Measurements from ENCODE around the gene DCTN4. TPM values are rescaled to one million over a fixed set of nuclear protein-coding genes. Genes with fewer than 3 reads are reported as not detected.

Gene DCTN4
- total RNA-seq, 2 experiments from 2014 or later, result 12.6 to 22.4 TPM

GRCh38 chr5:150689120-150689519, 69.7 kb downstream of the DCTN4 start:
- TF ChIP-seq, protein P1, sequence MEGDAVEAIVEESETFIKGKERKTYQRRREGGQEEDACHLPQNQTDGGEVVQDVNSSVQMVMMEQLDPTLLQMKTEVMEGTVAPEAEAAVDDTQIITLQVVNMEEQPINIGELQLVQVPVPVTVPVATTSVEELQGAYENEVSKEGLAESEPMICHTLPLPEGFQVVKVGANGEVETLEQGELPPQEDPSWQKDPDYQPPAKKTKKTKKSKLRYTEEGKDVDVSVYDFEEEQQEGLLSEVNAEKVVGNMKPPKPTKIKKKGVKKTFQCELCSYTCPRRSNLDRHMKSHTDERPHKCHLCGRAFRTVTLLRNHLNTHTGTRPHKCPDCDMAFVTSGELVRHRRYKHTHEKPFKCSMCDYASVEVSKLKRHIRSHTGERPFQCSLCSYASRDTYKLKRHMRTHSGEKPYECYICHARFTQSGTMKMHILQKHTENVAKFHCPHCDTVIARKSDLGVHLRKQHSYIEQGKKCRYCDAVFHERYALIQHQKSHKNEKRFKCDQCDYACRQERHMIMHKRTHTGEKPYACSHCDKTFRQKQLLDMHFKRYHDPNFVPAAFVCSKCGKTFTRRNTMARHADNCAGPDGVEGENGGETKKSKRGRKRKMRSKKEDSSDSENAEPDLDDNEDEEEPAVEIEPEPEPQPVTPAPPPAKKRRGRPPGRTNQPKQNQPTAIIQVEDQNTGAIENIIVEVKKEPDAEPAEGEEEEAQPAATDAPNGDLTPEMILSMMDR (conservative IDR thresholded peaks at IDR 0.05; ENCODE audit: low read length), result no peak
- no peak for TF ChIP-seq EZH2phosphoT487 (IDR thresholded peaks at IDR 0.05; ENCODE audit: borderline replicate concordance, low read depth, low read length)
- Histone ChIP-seq H3K4me3 (ENCODE audit: low read depth, low read length, poor library complexity, severe bottlenecking) (no peak overlapping the region), H4K20me1 (ENCODE audit: insufficient read depth, low read length) (no peaks in the 10 kb centered on the region), H3K27ac (ENCODE audit: low read depth, low read length, poor library complexity, severe bottlenecking) (no peak overlapping the region), H3K36me3 (ENCODE audit: insufficient read depth, low read length) (peaks cover 55% of the 10 kb centered on the region), H3K9me2 (ENCODE audit: insufficient read depth, low read length) (no peaks in the 10 kb centered on the region), H3K4me1 (ENCODE audit: insufficient read depth, low read length, poor library complexity, severe bottlenecking) (no peaks in the 10 kb centered on the region), H3K9me3 (ENCODE audit: low read length) (no peaks in the 10 kb centered on the region), H2AFZ (ENCODE audit: low read length) (no peak overlapping the region), H3K4me2 (ENCODE audit: low read length) (no peak overlapping the region), H3K79me2 (ENCODE audit: insufficient read depth, low read depth, low read length) (no peaks in the 10 kb centered on the region)
- BruUV-seq (replicated peaks), result no TSS peak
- intact Hi-C loops (cut with micrococcal nuclease; ENCODE audit: unreplicated experiment), result no loop called here
- ChIA-PET POLR2A (interaction anchor here (1.0 to 1.4 kb wide), 2 partner anchors 12 to 32 kb away, joined by 3 read pairs; partner anchors contain the start of gene RBM22), CTCF (ENCODE audit: unreplicated experiment) (no interaction called here)
- DNase-seq (ENCODE audit: low spot score), result no peak

- H3K4me1 ChIP-seq (ENCODE audit: insufficient read depth, low read length, poor library complexity, severe bottlenecking), result no peaks in the 10 kb centered on the region
- no peaks in the 10 kb centered on the region for H3K79me2 ChIP-seq (ENCODE audit: insufficient read depth, low read depth, low read length)
- no peak overlapping the region for H3K4me2 ChIP-seq (ENCODE audit: low read length)
- H4K20me1 ChIP-seq (ENCODE audit: insufficient read depth, low read length), result no peaks in the 10 kb centered on the region
- H3K4me3 ChIP-seq (ENCODE audit: low read depth, low read length, poor library complexity, severe bottlenecking), result no peak overlapping the region
- intact Hi-C loops (cut with micrococcal nuclease; ENCODE audit: unreplicated experiment), result no loop called here
- H3K9me2 ChIP-seq (ENCODE audit: insufficient read depth, low read length), result no peaks in the 10 kb centered on the region
- no peaks in the 10 kb centered on the region for H3K36me3 ChIP-seq (ENCODE audit: insufficient read depth, low read length)
- BruUV-seq (replicated peaks), result no TSS peak
- no peak for DNase-seq (ENCODE audit: low spot score)
- no peak overlapping the region for H2AFZ ChIP-seq (ENCODE audit: low read length)
- H3K9me3 ChIP-seq (ENCODE audit: low read length), result no peaks in the 10 kb centered on the region
- TF ChIP-seq, protein P1 (conservative IDR thresholded peaks at IDR 0.05; ENCODE audit: low read length), result no peak
- TF ChIP-seq EZH2phosphoT487 (IDR thresholded peaks at IDR 0.05; ENCODE audit: borderline replicate concordance, low read depth, low read length), result no peak
- CTCF ChIA-PET (ENCODE audit: unreplicated experiment), result no interaction called here
- POLR2A ChIA-PET, result no interaction called here
- no peak overlapping the region for H3K27ac ChIP-seq (ENCODE audit: low read depth, low read length, poor library complexity, severe bottlenecking)
Observed at GRCh38 chr5:150676578-150676977, 82.2 kb downstream of the DCTN4 start.

DNA sequence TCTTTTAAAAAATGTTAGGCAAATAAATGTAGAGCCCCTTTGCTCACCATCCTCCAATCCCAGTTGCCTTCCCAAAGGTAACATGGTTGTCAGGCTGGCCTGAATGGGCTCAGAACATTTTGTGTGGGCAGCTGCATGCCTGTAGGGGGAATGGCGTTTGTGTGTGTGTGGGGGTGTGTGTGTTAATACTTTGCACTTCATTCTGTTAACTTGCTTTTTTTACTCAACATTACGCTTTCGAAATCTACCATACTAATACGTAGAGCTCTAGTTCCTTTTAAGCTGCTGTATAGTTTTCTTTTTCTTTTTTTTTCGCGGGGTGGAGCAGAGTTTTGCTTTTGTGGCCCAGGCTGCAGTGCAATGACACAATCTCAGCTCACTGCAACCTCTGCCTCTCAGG, 83.7 kb downstream of the DCTN4 start:
- no peaks in the 10 kb centered on the region for H3K4me1 ChIP-seq (ENCODE audit: insufficient read depth, low read length, poor library complexity, severe bottlenecking)
- H2AFZ ChIP-seq (ENCODE audit: low read length), result no peak overlapping the region
- BruUV-seq (replicated peaks), result no TSS peak
- no peaks in the 10 kb centered on the region for H3K36me3 ChIP-seq (ENCODE audit: insufficient read depth, low read length)
- intact Hi-C loops (cut with micrococcal nuclease; ENCODE audit: unreplicated experiment), result no loop called here
- no peak overlapping the region for H3K4me2 ChIP-seq (ENCODE audit: low read length)
- no peaks in the 10 kb centered on the region for H3K9me2 ChIP-seq (ENCODE audit: insufficient read depth, low read length)
- POLR2A ChIA-PET, result interaction anchor here (0.6 to 0.8 kb wide), 3 partner anchors 9 to 422 kb away, joined by 3 to 5 read pairs (median 3); no protein-coding TSS in a partner anchor
- DNase-seq (ENCODE audit: low spot score), result no peak
- CTCF ChIA-PET (ENCODE audit: unreplicated experiment), result no interaction called here
- H3K27ac ChIP-seq (ENCODE audit: low read depth, low read length, poor library complexity, severe bottlenecking), result no peak overlapping the region
- H3K79me2 ChIP-seq (ENCODE audit: insufficient read depth, low read depth, low read length), result no peaks in the 10 kb centered on the region
- no peak overlapping the region for H3K4me3 ChIP-seq (ENCODE audit: low read depth, low read length, poor library complexity, severe bottlenecking)
- no peaks in the 10 kb centered on the region for H4K20me1 ChIP-seq (ENCODE audit: insufficient read depth, low read length)
- no peaks in the 10 kb centered on the region for H3K9me3 ChIP-seq (ENCODE audit: low read length)
- TF ChIP-seq, protein P1 (conservative IDR thresholded peaks at IDR 0.05; ENCODE audit: low read length), result no peak
- no peak for TF ChIP-seq EZH2phosphoT487 (IDR thresholded peaks at IDR 0.05; ENCODE audit: borderline replicate concordance, low read depth, low read length)
